ENCODE results near the gene SLC14A1.

GRCh38 chr18:45788861-45789260, 64.9 kb downstream of the SLC14A1 start:
- no peak for TF ChIP-seq CTCF (IDR thresholded peaks at IDR 0.05; ENCODE audit: insufficient read depth, low read depth, low read length)
- TF ChIP-seq EZH2 (IDR thresholded peaks at IDR 0.05; ENCODE audit: insufficient read depth, low read length): no peak
